Measurements from ENCODE around the gene SEPTIN5.
A peak's percentile ranks its signal among the peaks of the same experiment; 100 is the strongest.
"Not testable (repeated sequence)": the region's sequence is repeated elsewhere in the genome, so short reads cannot be mapped to it uniquely, and the experiment has no call there.

SEPTIN5 gene

DNA sequence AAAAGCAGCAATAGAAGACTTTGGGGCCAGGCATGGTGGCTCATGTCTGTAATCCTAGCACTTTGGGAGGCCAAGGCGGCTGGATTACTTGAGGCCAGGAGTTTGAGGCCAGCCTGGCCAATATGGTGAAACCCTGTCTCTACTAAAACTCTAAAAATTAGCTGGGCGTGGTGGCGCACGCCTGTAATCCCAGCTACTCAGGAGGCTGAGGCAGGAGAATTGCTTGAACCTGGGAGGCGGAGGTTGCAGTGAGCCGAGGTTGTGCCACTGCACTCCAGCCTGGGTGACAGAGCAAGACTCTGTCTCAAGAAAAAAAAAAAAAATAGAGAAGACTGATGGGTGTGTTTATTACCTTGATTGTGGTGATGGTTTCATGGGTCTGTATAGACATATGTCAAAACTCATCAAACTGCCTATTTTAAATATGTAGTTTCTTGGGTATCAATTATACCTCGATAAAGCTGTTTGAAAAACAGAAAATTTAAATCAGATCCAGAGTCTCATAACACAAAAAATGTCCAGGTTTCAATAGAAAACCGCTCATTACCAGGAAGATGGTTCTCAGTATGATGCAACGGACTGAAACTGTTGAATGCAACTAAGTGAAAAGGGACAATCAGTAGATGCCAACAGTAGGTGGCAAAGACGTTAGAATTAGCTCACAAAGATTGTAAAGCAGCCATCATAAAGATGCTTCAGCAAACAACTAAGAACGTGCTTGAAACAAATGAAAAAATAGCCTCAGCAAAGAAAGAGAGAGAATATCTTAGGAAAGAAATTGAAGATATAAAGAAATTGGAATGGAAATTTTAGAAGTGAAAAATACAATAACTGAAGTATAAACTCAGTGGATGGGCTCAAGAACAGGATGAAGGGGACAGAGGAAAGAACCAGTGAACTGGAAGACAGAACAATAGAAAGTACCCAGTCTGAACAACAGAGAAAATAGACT lies 33.1 kb upstream of the SEPTIN5 start:
- DNase-seq = no peak

DNA sequence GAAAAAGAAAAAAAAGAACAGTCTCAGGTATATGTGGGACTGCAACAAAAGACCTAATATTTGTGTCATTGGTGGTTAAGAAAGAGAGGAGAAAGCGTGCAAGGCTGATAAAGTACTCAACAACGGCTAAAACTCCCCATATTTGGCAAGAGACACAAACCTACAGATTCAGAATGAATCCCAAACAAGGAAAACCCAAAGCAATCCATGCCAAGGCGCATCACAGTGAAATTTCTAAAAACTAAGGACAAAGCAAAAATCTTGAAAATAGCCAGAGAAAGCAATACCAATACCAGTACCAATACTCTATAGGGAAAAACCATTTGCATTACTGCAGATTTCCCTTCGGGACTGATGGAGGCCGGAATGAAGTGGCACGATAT lies 32.4 kb upstream of the SEPTIN5 start:
- DNase-seq = no peak

DNA sequence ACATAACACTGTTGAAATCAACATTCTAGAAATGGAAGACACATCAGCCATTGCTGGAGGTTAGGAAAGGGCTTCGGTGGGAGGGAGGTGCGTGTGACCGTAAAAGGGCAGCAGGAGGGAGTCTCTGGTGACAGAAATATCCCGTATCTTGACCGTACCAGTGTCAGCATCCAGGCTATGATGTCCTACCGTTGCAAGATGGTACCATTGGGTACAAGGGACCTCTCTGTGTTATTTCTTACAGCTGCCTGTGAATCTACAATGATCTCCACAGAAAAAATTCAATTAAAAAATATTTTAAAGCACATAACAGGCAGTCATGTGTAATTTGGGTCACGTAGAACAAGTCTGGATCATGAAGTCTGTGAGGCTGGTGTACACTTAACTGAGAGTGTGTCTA lies 27.4 kb upstream of the SEPTIN5 start:
- no peak for DNase-seq

DNA sequence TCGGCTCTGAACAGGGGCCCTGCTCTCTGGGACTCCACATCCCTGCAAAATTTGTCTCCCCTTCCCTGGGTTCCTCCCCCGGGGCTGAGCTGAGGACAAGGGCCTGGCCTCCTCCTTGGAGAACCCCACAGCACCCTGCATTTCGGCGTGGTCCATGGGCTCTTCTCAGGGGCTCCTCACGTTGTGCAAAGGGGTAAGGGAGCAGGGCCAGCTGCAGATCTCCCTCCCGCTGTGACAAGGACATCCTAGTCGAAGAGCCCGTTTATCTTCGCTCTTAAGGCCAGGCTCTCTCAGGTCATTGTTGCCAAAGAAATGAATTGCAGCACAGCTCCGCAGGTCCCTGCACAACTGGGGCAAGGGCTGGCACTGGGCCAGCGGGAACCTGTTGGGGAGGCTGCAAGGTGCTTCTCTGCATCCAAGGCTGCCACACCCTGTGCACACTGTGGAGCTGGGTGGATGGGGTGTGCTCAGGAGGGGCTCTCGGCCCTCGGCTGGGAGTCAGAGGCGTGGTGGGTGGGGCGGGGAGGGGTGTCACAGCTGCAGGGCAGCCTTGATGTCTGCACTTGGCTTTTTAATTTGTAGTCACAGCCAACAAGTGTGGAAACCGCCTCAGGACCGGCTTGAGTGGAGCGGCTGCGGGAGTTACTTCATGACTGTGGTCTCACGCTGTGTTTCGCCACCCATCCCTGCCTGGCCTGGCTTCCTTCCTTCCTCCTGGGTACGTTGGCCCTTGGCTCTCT lies 26.6 kb upstream of the SEPTIN5 start:
- no peak for DNase-seq

GRCh38 chr22:19688301-19689290 lies 25.7 kb upstream of the SEPTIN5 start:
- DNase-seq = no peak

DNA sequence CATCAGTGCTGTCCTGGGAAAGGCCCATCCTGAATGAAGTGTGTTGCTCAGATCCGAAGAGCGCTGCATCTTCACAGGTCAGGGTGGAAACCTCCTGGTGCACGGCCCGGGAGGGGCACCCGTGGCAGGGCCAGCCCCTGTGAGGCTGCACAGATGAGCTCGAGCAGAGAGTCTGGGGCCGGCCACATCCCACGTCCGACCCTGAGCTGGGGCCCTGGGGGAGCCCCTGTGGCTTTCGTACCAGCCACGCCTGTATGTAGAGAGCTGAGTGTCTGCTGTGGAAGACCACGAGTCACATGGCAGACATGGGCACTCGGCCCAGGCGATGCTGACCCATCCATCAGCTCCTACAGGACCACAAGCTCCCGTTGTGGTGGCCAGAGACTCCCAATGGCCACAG lies 24.9 kb upstream of the SEPTIN5 start:
- DNase-seq = no peak

DNA sequence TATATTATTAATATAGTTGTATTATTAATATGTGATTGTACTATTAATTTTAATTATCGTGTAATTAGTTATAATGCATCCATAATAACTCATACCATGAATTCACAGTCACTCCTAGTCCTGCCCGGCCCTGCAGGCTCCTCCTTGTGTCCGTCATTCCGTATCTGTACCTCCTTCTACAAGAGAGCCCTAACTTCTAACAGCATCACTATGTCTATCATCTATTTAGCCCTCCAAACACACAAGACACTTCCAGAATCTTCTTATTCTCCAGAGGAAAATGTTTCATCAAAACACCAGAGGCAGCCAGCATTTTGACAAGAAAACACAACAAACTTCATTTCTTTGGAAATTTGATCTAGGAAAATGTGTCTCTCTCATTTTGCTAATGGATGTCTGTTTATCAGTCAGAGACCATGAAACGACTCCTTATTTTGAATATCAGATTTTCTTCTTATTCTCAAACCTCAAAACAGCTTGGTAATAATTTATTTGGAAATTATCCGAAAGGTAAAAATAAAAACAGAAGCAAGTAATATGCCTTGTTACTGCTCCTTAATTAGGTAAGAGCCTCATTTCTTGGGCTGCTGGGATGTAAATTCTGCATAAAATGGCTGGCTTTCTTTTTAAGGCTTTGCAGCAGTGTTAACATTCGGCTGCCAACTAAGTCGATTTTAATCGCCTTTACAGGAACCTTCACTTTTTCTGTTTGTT lies 23.1 kb upstream of the SEPTIN5 start:
- no peak for DNase-seq

DNA sequence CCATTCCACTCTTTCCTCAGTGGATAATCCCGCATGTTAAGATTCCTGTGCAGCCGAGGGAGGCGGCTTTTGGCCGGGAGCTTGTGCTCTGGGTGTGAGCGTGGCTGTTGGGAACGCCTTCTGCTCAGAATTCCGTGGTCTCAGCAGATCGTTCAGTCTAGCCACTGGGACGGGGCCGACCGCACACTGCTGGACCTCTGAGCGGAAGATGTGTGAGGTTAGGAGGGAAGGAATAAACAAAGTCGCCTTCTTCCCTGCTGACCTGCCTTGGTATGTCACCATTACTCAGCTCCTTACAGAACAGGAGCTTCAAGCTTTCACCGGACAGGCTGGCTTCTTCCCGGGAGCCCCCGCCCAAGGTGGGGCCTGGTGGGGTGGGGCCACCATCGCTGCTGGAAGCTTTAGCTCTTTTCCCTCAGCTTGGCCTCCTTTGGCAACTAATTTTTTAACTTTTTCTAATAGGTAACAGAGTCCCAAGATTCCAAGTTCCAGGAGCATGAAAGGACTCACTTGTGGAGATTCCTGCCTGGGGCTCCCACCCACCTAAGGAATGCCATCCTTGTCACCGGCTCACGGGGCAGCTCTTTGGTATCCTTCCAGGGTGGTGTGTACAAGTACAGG lies 22.5 kb upstream of the SEPTIN5 start:
- DNase-seq = peak; percentile 84

DNA sequence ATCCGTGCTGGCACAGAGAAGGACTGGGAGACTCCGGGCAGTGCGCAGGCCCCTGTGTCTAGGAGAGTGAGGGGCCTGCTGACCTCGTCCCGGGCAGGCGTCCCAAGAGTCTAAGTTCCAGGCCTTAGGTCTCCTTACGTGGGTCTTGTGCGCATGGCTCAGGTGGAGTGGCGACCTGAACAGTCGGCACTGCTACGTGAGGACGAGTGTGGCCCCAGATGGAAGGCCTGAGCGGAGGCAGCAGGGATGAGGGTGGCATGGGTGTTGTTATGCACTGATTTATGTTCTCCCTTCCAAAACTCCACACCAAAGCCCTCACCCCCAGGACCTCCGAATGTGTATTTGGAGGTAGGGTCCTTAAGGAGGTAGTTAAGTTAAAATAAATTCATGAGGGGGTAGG lies 20.7 kb upstream of the SEPTIN5 start:
- no peak for DNase-seq

DNA sequence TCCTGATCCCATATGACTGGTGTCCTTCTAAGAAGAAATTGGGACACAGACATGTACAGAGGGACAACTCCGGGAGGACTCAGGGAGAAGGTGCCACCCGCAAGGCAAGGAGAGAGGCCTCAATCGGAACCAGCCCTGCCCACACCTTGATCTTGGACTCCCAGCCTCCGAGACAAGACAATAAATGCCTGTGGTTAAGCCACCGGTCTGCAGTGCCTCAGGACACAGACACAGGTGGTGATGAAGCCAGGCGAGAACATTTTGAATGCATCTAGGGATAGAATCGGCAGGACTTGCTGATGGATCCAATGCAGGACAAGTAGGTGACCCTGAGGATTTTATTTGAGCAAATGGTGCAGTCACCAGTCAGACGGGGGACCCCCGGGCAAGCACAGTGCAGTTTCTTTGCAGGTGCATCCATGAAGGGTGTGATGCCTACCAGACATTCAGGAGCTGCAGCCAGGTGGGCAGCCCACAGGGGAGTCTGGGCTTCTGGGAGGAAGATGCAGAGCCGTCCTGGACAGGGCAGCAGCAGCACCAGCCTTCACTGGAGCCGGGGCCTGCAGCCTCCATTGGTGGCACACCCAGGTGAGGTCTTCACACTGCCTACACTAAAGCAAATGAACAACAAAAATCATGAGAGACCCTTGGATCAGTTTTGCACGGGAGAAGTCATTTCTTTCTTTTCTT lies 20.2 kb upstream of the SEPTIN5 start:
- DNase-seq = no peak

- no peak for DNase-seq
These were observed 19.6 kb upstream of the SEPTIN5 start for GRCh38 chr22:19694696-19695095.

- DNase-seq = no peak
These were observed 17.6 kb upstream of the SEPTIN5 start for GRCh38 chr22:19696504-19697276.

GRCh38 chr22:19697871-19698270 lies 16.4 kb upstream of the SEPTIN5 start:
- not testable (repeated sequence) for DNase-seq

- DNase-seq = peak; percentile 13
These were observed 13.4 kb upstream of the SEPTIN5 start for GRCh38 chr22:19700790-19701419.

DNA sequence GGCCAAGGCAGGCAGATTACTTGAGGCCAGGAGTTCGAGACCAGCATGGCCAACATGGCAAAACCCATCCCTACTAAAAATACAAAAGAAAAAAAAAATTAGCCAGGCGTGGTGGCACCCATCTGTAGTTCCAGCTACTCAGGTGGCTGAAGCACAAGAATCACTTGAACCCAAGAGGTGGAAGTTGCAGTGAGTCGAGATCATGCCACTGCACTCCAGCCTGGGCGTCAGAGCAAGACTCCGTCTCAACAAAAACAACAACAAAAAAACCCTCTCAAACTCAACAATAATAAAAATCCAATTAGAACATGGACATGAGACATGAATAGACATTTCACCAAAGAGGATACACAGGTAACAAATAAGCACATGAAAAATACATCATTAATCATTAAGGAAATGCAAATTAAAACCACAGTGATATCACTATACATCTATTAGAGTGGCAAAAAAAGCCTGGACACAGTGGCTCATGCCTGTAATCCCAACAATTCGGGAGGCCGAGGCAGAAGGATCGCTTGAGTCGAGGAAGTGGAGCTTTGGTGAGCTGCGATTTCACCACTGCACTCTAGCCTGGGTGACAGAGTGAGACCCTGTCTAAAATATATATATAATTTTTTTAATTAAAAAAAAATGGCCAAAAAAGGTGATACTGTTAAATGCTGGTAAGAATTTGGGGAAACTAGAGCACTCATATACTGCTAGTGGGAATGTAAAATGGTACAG lies 12.7 kb upstream of the SEPTIN5 start:
- DNase-seq = no peak

- DNase-seq = peak; percentile 32
These were observed 10.4 kb upstream of the SEPTIN5 start for GRCh38 chr22:19703869-19704268.

DNA sequence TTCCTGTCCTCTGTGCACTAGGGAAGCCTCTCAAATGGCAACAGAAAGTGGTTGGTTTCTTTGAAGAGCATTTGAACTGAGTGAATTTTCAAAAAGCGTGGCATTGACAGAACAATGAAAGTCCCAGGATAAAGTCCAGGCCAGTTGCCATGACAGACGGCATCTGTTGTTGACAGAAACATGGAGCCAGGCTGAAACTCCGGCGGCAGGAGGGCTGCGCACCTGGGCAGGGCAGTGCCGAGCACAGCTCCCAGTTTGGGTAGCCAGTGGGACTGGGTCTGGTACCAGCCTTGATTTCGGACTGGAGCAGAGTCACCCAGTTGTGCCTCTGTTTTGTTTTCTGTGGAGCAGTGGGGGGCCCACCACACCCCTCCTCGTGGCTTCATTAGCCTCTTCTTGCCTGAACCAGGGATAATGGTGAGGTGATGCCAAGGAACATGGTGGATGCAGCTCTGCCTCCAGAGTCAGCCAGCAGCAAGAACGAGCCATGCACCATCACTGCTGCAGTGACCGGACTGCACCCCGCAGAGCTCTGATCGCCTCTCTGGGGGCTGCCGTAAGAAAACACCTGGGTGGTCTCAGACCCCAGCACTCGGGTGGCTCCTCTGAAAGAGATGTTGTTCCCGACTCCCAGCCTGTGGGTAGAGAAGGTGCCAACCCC lies 9.8 kb upstream of the SEPTIN5 start:
- peak; percentile 20 for DNase-seq

DNA sequence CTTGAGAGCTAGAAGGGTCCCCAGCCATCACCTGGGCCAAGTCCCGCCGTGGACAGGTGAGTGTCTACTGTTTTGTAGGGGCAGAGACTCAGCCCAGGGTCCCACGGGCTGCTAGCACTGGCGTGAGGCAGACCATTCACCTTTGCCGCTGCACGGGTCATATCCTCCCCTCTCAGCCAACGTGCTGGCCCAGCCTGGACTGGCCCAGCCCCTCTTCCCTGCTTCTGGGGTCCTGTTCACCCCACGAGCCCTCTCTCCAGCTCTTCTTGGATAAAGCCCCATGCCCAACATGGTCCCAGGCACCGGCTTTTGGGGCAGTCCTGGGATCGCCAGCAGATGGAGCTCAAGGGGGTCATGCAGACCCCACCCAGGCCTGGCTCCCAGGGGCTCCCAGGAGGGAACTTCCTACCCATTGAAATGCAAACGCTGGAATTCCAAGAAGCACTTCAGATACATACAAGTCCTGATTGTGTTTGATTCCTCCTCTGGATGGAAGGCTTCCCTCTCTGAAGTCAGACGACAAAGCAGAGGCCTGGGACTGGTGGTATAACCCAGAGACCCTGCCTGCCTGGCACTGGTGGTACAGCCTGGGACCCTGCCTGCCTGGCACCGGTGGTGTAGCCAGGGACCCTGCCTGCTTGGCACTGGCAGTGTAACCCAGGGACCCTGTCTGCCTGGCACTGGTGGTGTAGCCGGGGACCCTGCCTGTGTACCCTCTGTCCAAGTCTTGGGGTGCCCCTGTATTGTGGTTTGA lies 8.9 kb upstream of the SEPTIN5 start:
- DNase-seq = peak; percentile 43

Measured in right forelimb (tissue), 1 donor.